SK-N-SH (cell line): ENCODE measurements around the gene CDH22.

Source experiments
- CTCF ChIP-seq: fragments of 200-600 bp; sonication (generic); IDR thresholded peaks from 2 replicates; pipeline ENCODE4 v1.6.1; 2017; ENCODE audit warnings: antibody characterized with exemption, mild to moderate bottlenecking, moderate library complexity
- EZH2phosphoT487 ChIP-seq: fragments of 200-600 bp; sonication (generic); IDR thresholded peaks from 2 replicates; pipeline ENCODE4 v1.6.1; 2017; ENCODE audit warnings: low read depth, mixed run types, mild to moderate bottlenecking, antibody characterized with exemption, moderate library complexity, borderline replicate concordance
- FOXM1 ChIP-seq: IDR thresholded peaks from 2 replicates; pipeline ENCODE4 v1.4.0; 2012; ENCODE audit warnings: low read depth, mild to moderate bottlenecking
- GABPA ChIP-seq: IDR thresholded peaks from 2 replicates; pipeline ENCODE4 v1.4.0; 2012; ENCODE audit warnings: low read depth, mild to moderate bottlenecking
- IRF3 ChIP-seq: fragments of 150-350 bp; IDR thresholded peaks from 2 replicates; pipeline ENCODE4 v1.6.1; 2016; ENCODE audit warnings: mild to moderate bottlenecking, low read depth, low read length
- JUND ChIP-seq: IDR thresholded peaks from 2 replicates; pipeline ENCODE4 v1.4.0; 2012
- PBX3 ChIP-seq: IDR thresholded peaks from 2 replicates; pipeline ENCODE4; 2012
- REST ChIP-seq: IDR thresholded peaks from 2 replicates; pipeline ENCODE4 v1.6.1; 2012; ENCODE audit warnings: mild to moderate bottlenecking, low read depth, low read length, moderate library complexity
- SIN3A ChIP-seq: IDR thresholded peaks from 2 replicates; pipeline ENCODE4 v1.6.1; 2012; ENCODE audit warnings: low read depth, mild to moderate bottlenecking, low read length, moderate library complexity, borderline replicate concordance
- SMC3 ChIP-seq: IDR thresholded peaks from 2 replicates; pipeline ENCODE4 v1.6.1; 2012; ENCODE audit warnings: low read depth, low read length, improper control_type of control experiment
- TAF1 ChIP-seq: IDR thresholded peaks from 2 replicates; pipeline ENCODE4 v1.6.1; 2012; ENCODE audit warnings: low read depth, mild to moderate bottlenecking, low read length, moderate library complexity, borderline replicate concordance
- USF1 ChIP-seq: IDR thresholded peaks from 2 replicates; pipeline ENCODE4 v1.4.0; 2012; ENCODE audit warnings: low read depth, borderline replicate concordance

GRCh38 chr20:46304852-46305251 is 3.4 kb downstream of the CDH22 start:
- no peak for TF ChIP-seq EZH2phosphoT487
- TF ChIP-seq TAF1: no peak
- no peak for TF ChIP-seq SMC3
- TF ChIP-seq GABPA: no peak
- TF ChIP-seq JUND: no peak
- TF ChIP-seq USF1: no peak
- no peak for TF ChIP-seq PBX3
- TF ChIP-seq CTCF: no peak
- no peak for TF ChIP-seq REST
- no peak for TF ChIP-seq FOXM1
- TF ChIP-seq SIN3A: no peak
- TF ChIP-seq IRF3: no peak
